ENCODE data around the gene NT5C3A. TPM values are rescaled to one million over a fixed set of nuclear protein-coding genes. Genes with fewer than 3 reads are reported as not detected.
A peak's percentile ranks its signal among the peaks of the same experiment; 100 is the strongest.
"Not testable (repeated sequence)": the region's sequence is repeated elsewhere in the genome, so short reads cannot be mapped to it uniquely, and the experiment has no call there.

The NT5C3A gene
- total RNA-seq, 1 donor from 2014 or later = 29.8 TPM

DNA sequence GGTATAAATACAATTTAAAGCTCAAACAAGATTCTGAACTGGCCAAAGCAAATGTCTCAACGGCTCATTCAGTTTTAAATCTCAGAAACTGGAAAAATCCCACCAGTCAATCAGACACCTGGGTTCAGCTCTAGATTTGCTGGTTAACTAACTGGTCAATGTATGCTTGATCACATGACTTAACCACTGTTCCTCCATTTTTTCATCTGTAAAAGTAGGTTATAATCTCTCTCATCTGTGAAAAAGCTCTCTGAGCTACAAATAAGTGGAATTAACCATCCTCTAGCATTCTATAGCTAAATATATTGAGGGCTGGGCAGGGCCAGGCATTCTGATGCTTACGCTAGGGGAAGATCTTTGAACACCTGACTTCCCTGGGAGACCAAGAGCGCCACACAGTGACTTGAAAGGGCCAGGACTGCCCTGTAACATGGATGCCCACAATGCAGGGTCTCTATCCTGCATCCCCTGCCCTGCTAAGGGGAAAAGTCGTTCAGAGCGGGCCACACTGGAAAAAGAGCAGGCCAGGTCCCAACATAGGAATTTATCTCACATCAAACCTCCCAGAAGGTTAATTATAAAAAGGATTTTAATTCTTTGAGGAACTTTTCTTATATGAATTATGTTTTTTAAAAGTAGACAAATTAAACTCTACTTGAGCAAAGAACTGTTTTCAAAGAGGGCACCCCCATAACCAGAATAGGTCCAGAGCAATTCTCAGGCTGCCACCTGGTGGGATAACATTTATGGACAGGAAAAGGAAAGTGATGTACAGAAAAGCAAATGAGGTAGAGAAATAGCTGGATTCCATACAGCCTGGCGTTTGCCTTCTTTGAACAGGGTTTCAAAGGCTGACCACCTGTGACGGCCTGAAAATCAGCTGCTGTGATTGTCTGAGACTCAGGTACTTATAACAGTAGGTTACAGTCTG lies 44.8 kb upstream of the NT5C3A start:
- peaks cover 21% of the 10 kb centered on the region for H3K4me1 Mint-ChIP-seq
- peak overlapping the region; percentile 71 for H3K27ac Mint-ChIP-seq
- DNase-seq (ENCODE audit: low spot score in 2 of 2, unreplicated experiment in 2 of 2) = no peak
- H3K36me3 Mint-ChIP-seq = peaks cover 6% of the 10 kb centered on the region
- TF ChIP-seq, protein P1, sequence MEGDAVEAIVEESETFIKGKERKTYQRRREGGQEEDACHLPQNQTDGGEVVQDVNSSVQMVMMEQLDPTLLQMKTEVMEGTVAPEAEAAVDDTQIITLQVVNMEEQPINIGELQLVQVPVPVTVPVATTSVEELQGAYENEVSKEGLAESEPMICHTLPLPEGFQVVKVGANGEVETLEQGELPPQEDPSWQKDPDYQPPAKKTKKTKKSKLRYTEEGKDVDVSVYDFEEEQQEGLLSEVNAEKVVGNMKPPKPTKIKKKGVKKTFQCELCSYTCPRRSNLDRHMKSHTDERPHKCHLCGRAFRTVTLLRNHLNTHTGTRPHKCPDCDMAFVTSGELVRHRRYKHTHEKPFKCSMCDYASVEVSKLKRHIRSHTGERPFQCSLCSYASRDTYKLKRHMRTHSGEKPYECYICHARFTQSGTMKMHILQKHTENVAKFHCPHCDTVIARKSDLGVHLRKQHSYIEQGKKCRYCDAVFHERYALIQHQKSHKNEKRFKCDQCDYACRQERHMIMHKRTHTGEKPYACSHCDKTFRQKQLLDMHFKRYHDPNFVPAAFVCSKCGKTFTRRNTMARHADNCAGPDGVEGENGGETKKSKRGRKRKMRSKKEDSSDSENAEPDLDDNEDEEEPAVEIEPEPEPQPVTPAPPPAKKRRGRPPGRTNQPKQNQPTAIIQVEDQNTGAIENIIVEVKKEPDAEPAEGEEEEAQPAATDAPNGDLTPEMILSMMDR (IDR thresholded peaks at IDR 0.05; ENCODE audit: unreplicated experiment) = peak; percentile 32
- peak overlapping the region; percentile 86 for H3K4me3 Mint-ChIP-seq
- H3K27me3 Mint-ChIP-seq (ENCODE audit: low read depth) = peaks cover 8% of the 10 kb centered on the region
- H3K9me3 Mint-ChIP-seq = no peaks in the 10 kb centered on the region

DNA sequence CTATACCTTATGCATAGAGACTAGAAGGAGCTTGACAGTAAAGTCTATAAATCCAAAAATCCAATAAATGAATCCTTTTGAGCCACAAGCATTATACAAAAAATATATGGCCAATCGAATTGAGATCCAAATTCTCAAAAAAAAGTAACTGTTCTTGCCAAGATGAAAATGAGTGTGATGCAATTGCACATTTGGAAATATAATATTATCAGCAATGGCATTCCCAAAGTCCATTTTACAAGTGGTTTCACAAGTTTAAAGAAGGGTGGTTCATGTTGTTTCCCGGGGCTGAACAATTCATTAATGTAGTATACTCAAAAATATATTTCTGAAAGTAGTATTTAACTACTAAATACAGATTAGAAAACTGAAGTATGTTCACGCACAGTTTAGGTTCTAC lies 39.3 kb upstream of the NT5C3A start:
- H3K36me3 Mint-ChIP-seq = peaks cover 41% of the 10 kb centered on the region
- no peak for DNase-seq (ENCODE audit: low spot score in 2 of 2, unreplicated experiment in 2 of 2)
- no peak overlapping the region for H3K4me3 Mint-ChIP-seq
- H3K9me3 Mint-ChIP-seq = no peaks in the 10 kb centered on the region
- H3K27ac Mint-ChIP-seq = no peak overlapping the region
- TF ChIP-seq, protein P1 (IDR thresholded peaks at IDR 0.05; ENCODE audit: unreplicated experiment) = no peak
- H3K27me3 Mint-ChIP-seq (ENCODE audit: low read depth) = no peaks in the 10 kb centered on the region
- H3K4me1 Mint-ChIP-seq = peaks cover 4% of the 10 kb centered on the region

DNA sequence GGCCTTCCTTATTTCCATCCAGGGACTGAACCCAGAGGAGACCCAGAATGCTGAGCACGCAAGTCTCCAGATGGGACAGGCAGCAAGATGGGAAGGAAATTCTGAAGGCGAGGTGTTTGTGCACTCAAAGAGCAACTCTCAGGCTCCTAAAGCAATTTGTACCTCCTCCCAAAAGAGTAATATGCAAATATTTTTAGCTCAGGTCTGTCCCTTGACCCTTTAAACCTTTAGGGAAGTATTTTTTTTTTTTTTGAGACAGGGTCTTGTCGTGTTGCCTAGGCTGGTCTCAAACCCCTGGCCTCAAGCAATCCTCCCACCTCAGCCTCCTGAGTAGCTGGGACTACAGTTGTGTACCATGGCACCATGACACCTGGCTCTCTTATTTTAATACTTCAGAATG lies 38.2 kb upstream of the NT5C3A start:
- no peaks in the 10 kb centered on the region for H3K4me1 Mint-ChIP-seq
- H3K4me3 Mint-ChIP-seq = no peak overlapping the region
- H3K36me3 Mint-ChIP-seq = peaks cover 51% of the 10 kb centered on the region
- H3K9me3 Mint-ChIP-seq = no peaks in the 10 kb centered on the region
- H3K27ac Mint-ChIP-seq = no peak overlapping the region
- TF ChIP-seq, protein P1 (IDR thresholded peaks at IDR 0.05; ENCODE audit: unreplicated experiment) = no peak
- no peaks in the 10 kb centered on the region for H3K27me3 Mint-ChIP-seq (ENCODE audit: low read depth)
- no peak for DNase-seq (ENCODE audit: low spot score in 2 of 2, unreplicated experiment in 2 of 2)

DNA sequence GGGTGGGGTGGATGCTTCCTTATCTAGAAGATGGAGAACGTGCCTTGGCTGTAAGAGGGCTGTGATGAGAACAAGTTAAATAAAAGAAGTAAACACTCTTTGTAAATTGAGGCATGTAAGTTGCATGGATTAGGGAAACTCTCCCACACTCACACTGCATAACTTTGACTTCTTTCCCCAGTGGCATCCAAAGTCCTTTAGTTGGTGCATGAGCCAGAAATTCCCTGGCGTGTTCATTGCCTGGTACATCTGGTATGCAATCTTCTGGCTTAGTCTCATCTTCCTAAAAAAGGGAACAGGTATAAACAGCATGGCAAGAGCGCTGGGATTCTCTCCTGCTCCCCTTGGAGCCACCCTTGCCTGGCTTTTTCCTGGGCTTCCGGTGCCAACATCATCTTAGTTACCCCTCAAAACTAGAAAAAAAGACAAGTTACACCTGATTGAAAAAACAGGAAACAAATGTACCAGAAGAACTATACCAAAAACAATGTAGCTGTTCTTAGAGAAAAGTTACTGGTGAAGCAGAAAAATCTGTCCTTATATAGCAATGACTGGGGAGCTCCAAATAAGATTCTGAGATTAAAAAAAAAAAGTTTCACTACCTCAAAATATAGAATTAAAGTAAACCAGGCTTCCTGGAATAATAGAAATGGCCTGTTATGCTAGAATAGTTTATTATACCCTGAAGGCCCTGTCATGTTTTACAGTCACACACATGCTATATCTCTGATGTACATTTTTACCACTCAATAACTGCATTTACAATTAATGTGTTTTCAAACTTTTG lies 36.8 kb upstream of the NT5C3A start:
- no peak overlapping the region for H3K4me3 Mint-ChIP-seq
- DNase-seq (ENCODE audit: low spot score in 2 of 2, unreplicated experiment in 2 of 2) = no peak
- no peaks in the 10 kb centered on the region for H3K27me3 Mint-ChIP-seq (ENCODE audit: low read depth)
- TF ChIP-seq, protein P1 (IDR thresholded peaks at IDR 0.05; ENCODE audit: unreplicated experiment) = no peak
- H3K9me3 Mint-ChIP-seq = no peaks in the 10 kb centered on the region
- H3K27ac Mint-ChIP-seq = no peak overlapping the region
- H3K4me1 Mint-ChIP-seq = no peaks in the 10 kb centered on the region
- peaks cover 59% of the 10 kb centered on the region for H3K36me3 Mint-ChIP-seq

DNA sequence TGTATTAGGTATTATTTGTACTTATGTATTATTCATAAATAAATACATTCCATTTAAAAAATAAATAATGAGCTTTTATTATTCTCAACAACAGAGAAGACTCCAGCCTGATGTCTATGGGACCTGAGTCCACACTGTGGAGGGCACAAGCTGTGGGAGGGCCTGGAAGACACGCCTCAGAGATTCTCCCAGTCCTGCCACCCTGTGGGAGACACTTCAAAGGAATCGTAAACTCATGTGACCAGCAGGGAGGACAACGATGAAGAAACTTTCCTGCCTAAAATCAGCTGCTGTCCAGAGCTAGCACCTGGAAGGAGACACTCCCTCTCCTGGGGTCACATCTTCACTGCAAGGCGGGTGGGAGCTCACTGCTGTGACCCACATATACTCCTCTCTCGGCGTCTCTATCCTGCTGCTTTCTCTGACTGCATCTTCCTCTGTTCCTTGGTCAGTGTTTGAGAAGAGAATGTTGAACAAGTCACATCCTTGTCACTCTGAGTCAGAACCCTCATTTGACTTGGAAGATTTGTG lies 32.2 kb upstream of the NT5C3A start:
- not testable (repeated sequence) for H3K27ac Mint-ChIP-seq; DNase-seq (ENCODE audit: low spot score in 2 of 2, unreplicated experiment in 2 of 2); H3K4me3 Mint-ChIP-seq; H3K27me3 Mint-ChIP-seq (ENCODE audit: low read depth); H3K9me3 Mint-ChIP-seq; H3K4me1 Mint-ChIP-seq
- peaks cover 50% of the 10 kb centered on the region for H3K36me3 Mint-ChIP-seq
